HepG2 (cell line): ENCODE data around the gene ACSL4. TPM values are rescaled to one million over a fixed set of nuclear protein-coding genes. Genes with fewer than 3 reads are reported as not detected.
A peak's percentile ranks its signal among the peaks of the same experiment; 100 is the strongest.

Source experiments
- ARNTL ChIP-seq: sonication (generic); formaldehyde crosslinking; IDR thresholded peaks from 2 replicates; pipeline ENCODE4 v1.4.0; 2020; ENCODE audit warnings: mild to moderate bottlenecking, missing genetic modification reagents
- ATM ChIP-seq: fragments of 450-650 bp; IDR thresholded peaks from 2 replicates; pipeline ENCODE4 v1.7.1; 2017; ENCODE audit warnings: mild to moderate bottlenecking, borderline replicate concordance
- CHD4 ChIP-seq: fragments of 200-600 bp; sonication (generic); IDR thresholded peaks from 2 replicates; pipeline ENCODE4 v1.7.0; 2017; ENCODE audit warnings: mild to moderate bottlenecking, low read length, borderline replicate concordance
- DMAP1 ChIP-seq: IDR thresholded peaks from 2 replicates; pipeline ENCODE4 v1.6.1; 2016
- EED ChIP-seq: sonication (generic); formaldehyde crosslinking; IDR thresholded peaks from 2 replicates; pipeline ENCODE4 v1.5.0; 2020; ENCODE audit warnings: mild to moderate bottlenecking, missing genetic modification reagents
- FIP1L1 ChIP-seq: fragments of 200-400 bp; formaldehyde crosslinking; IDR thresholded peaks from 2 replicates; pipeline ENCODE4 v1.6.1; 2018; ENCODE audit warnings: low read depth, mild to moderate bottlenecking, low read length, moderate library complexity, borderline replicate concordance; ENCODE audit not compliant: insufficient read depth
- HMG20A ChIP-seq: IDR thresholded peaks from 2 replicates; pipeline ENCODE4 v1.6.1; 2016; ENCODE audit warnings: borderline replicate concordance
- HNF4A ChIP-seq: sonication (generic); formaldehyde crosslinking; IDR thresholded peaks from 2 replicates; pipeline ENCODE4 v1.4.0; 2020; ENCODE audit warnings: missing genetic modification reagents
- MAFF ChIP-seq: IDR thresholded peaks from 2 replicates; pipeline ENCODE4 v1.6.1; 2011; ENCODE audit warnings: low read depth, low read length, improper control_type of control experiment
- SOX13 ChIP-seq, 3 experiments: fragments of 450-650 bp in 1 of 3; sonication (generic) in 1 of 3; formaldehyde crosslinking in 1 of 3; IDR thresholded peaks in 2 of 3; conservative IDR thresholded peaks in 1 of 3; 2 replicates each; pipeline versions ENCODE4 v1.5.0 to v1.6.1; 2016 to 2020; ENCODE audit warnings: antibody characterized with exemption in 1 of 3, mild to moderate bottlenecking in 1 of 3, missing compliant biosample characterization in 1 of 3, missing genetic modification reagents in 1 of 3, moderate library complexity in 1 of 3
- THAP11 ChIP-seq: IDR thresholded peaks from 2 replicates; pipeline ENCODE4 v1.6.1; 2016; ENCODE audit warnings: missing biosample characterization, missing genetic modification reagents
- ZNF530 ChIP-seq: sonication (generic); formaldehyde crosslinking; IDR thresholded peaks from 2 replicates; pipeline ENCODE4 v1.5.0; 2020; ENCODE audit warnings: low read depth, mild to moderate bottlenecking, missing genetic modification reagents
- ZNF7 ChIP-seq: IDR thresholded peaks from 2 replicates; pipeline ENCODE4 v1.6.1; 2016; ENCODE audit warnings: missing biosample characterization, missing genetic modification reagents
- ZNF747 ChIP-seq: sonication (generic); formaldehyde crosslinking; IDR thresholded peaks from 2 replicates; pipeline ENCODE4 v1.8.1; 2023; ENCODE audit warnings: missing genetic modification reagents, mild to moderate bottlenecking, borderline replicate concordance
- polyA plus RNA-seq, 8 experiments: library from polyadenylated mRNA; depleted of rRNA in 3 of 8; stranded (reverse) in 7 of 8; unstranded in 1 of 8; fragments of >200 nt; fragmentation: Illumina TruSeq in 4 of 8; extraction: Trizol in 4 of 8; gene quantifications; 2 replicates each; pipeline versions ENCODE4 v1.2.1 to v1.2.3, GENCODE V29; 2011 to 2016; ENCODE audit warnings: low read depth in 4 of 8, missing spikeins in 1 of 8, mixed read lengths in 1 of 8; ENCODE audit not compliant: insufficient read depth in 1 of 8
- total RNA-seq, 5 experiments: library from RNA; depleted of rRNA; stranded (reverse); fragments of >200 nt; fragmentation: Illumina TruSeq; extraction: Trizol; gene quantifications; 2 replicates each; pipeline ENCODE4 v1.2.3, GENCODE V29; 2016; ENCODE audit warnings: low read depth in 1 of 5
- TF ChIP-seq, protein P1 (sequence below): sonication (generic); formaldehyde crosslinking; IDR thresholded peaks from 2 replicates; pipeline ENCODE4 v1.4.0; 2020; ENCODE audit warnings: missing genetic modification reagents, borderline replicate concordance
- TF ChIP-seq, protein P2 (sequence below): sonication (generic); formaldehyde crosslinking; IDR thresholded peaks from 2 replicates; pipeline ENCODE4 v1.4.0; 2020; ENCODE audit warnings: mild to moderate bottlenecking, missing genetic modification reagents
- TF ChIP-seq, protein P3 (sequence below): sonication (generic); formaldehyde crosslinking; IDR thresholded peaks from 2 replicates; pipeline ENCODE4 v1.9.0; 2021; ENCODE audit warnings: missing genetic modification reagents, borderline replicate concordance

ACSL4 gene
- total and polyA plus RNA-seq, 2 of the 13 experiments (the other 11 are each of a cell fraction or from before 2014, with no cell fraction given): 207 to 316 TPM

DNA sequence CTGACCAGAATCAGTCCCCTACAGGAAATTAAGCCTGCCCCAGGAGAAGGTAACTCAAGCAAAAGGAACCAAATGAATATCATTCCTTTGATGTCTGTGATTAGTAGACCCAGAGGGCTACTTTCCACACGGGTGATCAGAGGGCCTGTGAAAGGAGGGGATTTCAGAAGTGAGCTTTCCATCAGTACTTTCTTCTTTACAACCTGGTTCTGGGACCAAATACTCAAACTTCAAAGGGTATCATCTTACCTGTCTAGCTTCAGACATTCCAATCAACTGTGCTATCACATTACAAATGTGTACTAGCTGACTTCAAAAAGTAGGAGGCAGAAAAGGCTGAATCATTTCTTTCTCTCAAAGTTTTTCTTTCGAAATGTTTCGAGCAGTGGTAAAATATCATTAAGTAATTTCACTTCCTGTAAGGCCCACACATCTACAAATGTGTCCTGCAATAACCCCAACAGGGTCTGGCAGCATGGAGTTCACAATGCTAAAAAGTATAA, 23.9 kb downstream of the ACSL4 start (continued):
- TF ChIP-seq ARNTL (CRISPR knock-in tag): no peak
- no peak for TF ChIP-seq SOX13 (IDR thresholded peaks at IDR 0.05)
- 0 out of 4 replicates have a peak, but pooled peaks of 1 of the 2 experiments have one; percentile 25 for TF ChIP-seq SOX13 (CRISPR knock-in tag; conservative IDR thresholded peaks at IDR 0.05 in 1 of 2, IDR thresholded peaks at IDR 0.05 in 1 of 2)
- TF ChIP-seq EED: no peak
- peak; percentile 29; the same call in 1 of the 2 replicates for TF ChIP-seq HMG20A (CRISPR knock-in tag)
- TF ChIP-seq ATM: no peak
- TF ChIP-seq, protein P1, sequence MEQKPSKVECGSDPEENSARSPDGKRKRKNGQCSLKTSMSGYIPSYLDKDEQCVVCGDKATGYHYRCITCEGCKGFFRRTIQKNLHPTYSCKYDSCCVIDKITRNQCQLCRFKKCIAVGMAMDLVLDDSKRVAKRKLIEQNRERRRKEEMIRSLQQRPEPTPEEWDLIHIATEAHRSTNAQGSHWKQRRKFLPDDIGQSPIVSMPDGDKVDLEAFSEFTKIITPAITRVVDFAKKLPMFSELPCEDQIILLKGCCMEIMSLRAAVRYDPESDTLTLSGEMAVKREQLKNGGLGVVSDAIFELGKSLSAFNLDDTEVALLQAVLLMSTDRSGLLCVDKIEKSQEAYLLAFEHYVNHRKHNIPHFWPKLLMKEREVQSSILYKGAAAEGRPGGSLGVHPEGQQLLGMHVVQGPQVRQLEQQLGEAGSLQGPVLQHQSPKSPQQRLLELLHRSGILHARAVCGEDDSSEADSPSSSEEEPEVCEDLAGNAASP: peak; percentile 53; the same call in 1 of the 2 replicates
- no peak for TF ChIP-seq DMAP1 (CRISPR knock-in tag)
- no peak for TF ChIP-seq CHD4
- no peak for TF ChIP-seq ZNF530 (CRISPR knock-in tag)
- no peak for TF ChIP-seq ZNF7
- TF ChIP-seq HNF4A: no peak
- TF ChIP-seq MAFF: no peak
- TF ChIP-seq THAP11 (CRISPR knock-in tag): no peak
- no peak for TF ChIP-seq FIP1L1
- TF ChIP-seq, protein P2, sequence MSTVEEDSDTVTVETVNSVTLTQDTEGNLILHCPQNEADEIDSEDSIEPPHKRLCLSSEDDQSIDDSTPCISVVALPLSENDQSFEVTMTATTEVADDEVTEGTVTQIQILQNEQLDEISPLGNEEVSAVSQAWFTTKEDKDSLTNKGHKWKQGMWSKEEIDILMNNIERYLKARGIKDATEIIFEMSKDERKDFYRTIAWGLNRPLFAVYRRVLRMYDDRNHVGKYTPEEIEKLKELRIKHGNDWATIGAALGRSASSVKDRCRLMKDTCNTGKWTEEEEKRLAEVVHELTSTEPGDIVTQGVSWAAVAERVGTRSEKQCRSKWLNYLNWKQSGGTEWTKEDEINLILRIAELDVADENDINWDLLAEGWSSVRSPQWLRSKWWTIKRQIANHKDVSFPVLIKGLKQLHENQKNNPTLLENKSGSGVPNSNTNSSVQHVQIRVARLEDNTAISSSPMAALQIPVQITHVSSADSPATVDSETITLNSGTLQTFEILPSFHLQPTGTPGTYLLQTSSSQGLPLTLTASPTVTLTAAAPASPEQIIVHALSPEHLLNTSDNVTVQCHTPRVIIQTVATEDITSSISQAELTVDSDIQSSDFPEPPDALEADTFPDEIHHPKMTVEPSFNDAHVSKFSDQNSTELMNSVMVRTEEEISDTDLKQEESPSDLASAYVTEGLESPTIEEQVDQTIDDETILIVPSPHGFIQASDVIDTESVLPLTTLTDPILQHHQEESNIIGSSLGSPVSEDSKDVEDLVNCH (CRISPR knock-in tag): no peak
- no peak for TF ChIP-seq ZNF747
- TF ChIP-seq, protein P3, sequence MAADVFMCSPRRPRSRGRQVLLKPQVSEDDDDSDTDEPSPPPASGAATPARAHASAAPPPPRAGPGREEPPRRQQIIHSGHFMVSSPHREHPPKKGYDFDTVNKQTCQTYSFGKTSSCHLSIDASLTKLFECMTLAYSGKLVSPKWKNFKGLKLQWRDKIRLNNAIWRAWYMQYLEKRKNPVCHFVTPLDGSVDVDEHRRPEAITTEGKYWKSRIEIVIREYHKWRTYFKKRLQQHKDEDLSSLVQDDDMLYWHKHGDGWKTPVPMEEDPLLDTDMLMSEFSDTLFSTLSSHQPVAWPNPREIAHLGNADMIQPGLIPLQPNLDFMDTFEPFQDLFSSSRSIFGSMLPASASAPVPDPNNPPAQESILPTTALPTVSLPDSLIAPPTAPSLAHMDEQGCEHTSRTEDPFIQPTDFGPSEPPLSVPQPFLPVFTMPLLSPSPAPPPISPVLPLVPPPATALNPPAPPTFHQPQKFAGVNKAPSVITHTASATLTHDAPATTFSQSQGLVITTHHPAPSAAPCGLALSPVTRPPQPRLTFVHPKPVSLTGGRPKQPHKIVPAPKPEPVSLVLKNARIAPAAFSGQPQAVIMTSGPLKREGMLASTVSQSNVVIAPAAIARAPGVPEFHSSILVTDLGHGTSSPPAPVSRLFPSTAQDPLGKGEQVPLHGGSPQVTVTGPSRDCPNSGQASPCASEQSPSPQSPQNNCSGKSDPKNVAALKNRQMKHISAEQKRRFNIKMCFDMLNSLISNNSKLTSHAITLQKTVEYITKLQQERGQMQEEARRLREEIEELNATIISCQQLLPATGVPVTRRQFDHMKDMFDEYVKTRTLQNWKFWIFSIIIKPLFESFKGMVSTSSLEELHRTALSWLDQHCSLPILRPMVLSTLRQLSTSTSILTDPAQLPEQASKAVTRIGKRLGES: no peak
